IMR-90 (cell line): Measurements from ENCODE around the gene GMPR.

Experiments used
- CTCF ChIP-seq: conservative IDR thresholded peaks from 2 replicates; pipeline ENCODE4 v1.5.1; 2012; ENCODE audit warnings: mild to moderate bottlenecking, low read depth, low read length, improper control_type of control experiment
- MAFK ChIP-seq: IDR thresholded peaks from 2 replicates; pipeline ENCODE4 v1.6.1; 2012; ENCODE audit warnings: low read depth, low read length, improper control_type of control experiment
- USF2 ChIP-seq: fragments of 150-350 bp; IDR thresholded peaks from 2 replicates; pipeline ENCODE4 v1.6.1; 2017; ENCODE audit warnings: mild to moderate bottlenecking, antibody characterized with exemption, low read length, low read depth

- TF ChIP-seq CTCF (no peak), MAFK (no peak), USF2 (no peak)
Observed at GRCh38 chr6:16274885-16275589, 36.6 kb downstream of the GMPR start.
